ENCODE results near the gene EVA1A.

GRCh38 chr2:75592030-75592429, 31.3 kb upstream of the EVA1A start:
- TF ChIP-seq SUZ12 (IDR thresholded peaks at IDR 0.05; ENCODE audit: extremely low read depth, insufficient read depth, insufficient read length) (no peak), YY1 (IDR thresholded peaks at IDR 0.05; ENCODE audit: insufficient read depth, insufficient read length) (no peak)

Data from NT2/D1 (cell line).